Suprapubic skin (tissue), 4 donors: Measurements from ENCODE around the gene WSB2. TPM values are rescaled to one million over a fixed set of nuclear protein-coding genes. Genes with fewer than 3 reads are reported as not detected.

Experiments
- DNase-seq, 2 donors: peaks; one replicate each; pipeline ENCODE4 v3.0.0-alpha.2; 2019; ENCODE audit warnings: low spot score in 2 of 2
- H3K27ac ChIP-seq: fragments of 200-600 bp; sonication (generic); one replicate; pipeline ENCODE4 v1.5.1; 2019
- H3K27me3 ChIP-seq: fragments of 200-600 bp; sonication (generic); one replicate; pipeline ENCODE4 v1.5.1; 2019
- H3K36me3 ChIP-seq: fragments of 200-600 bp; sonication (generic); one replicate; pipeline ENCODE4 v1.5.1; 2019
- H3K4me1 ChIP-seq: fragments of 200-600 bp; sonication (generic); one replicate; pipeline ENCODE4 v1.5.1; 2019
- H3K4me3 ChIP-seq: fragments of 200-600 bp; sonication (generic); one replicate; pipeline ENCODE4 v1.5.1; 2019; ENCODE audit warnings: mild to moderate bottlenecking
- H3K9me3 ChIP-seq: fragments of 200-600 bp; sonication (generic); one replicate; pipeline ENCODE4 v1.5.1; 2019
- CTCF ChIP-seq, 2 donors: fragments of 200-600 bp in 1 of 2; fragments of 450-650 bp in 1 of 2; sonication (generic) in 1 of 2; IDR thresholded peaks; one replicate each; pipeline ENCODE4 v1.5.1; 2016 to 2019; ENCODE audit warnings: antibody characterized with exemption in 2 of 2, mild to moderate bottlenecking in 1 of 2, moderate library complexity in 1 of 2
- EP300 ChIP-seq: sonication (generic); formaldehyde crosslinking; IDR thresholded peaks from one replicate; pipeline ENCODE4 v1.6.1; 2017; ENCODE audit warnings: antibody characterized with exemption
- POLR2A ChIP-seq, 2 donors: fragments of 450-650 bp; IDR thresholded peaks; one replicate each; pipeline ENCODE4 v1.6.1; 2017; ENCODE audit warnings: antibody characterized with exemption in 2 of 2, mild to moderate bottlenecking in 2 of 2, moderate library complexity in 2 of 2
- POLR2AphosphoS5 ChIP-seq, 3 donors: sonication (generic); formaldehyde crosslinking; IDR thresholded peaks; one replicate each; pipeline ENCODE4 v1.6.1; 2017; ENCODE audit warnings: antibody characterized with exemption in 3 of 3
- WGBS: methylation state at CpG from one replicate; pipeline ENCODE4 v1.1.5; 2018; 5-methylcytosine and 5-hydroxymethylcytosine counted together
- total RNA-seq, 4 donors: library from RNA; depleted of rRNA; stranded (reverse); fragments of >200 nt; gene quantifications; one replicate each; pipeline ENCODE4 v1.1.0, GENCODE V29; 2016

Gene WSB2
- total RNA-seq, 4 donors from 2014 or later: 46.0 to 74.3 (median 60.7) TPM

DNA sequence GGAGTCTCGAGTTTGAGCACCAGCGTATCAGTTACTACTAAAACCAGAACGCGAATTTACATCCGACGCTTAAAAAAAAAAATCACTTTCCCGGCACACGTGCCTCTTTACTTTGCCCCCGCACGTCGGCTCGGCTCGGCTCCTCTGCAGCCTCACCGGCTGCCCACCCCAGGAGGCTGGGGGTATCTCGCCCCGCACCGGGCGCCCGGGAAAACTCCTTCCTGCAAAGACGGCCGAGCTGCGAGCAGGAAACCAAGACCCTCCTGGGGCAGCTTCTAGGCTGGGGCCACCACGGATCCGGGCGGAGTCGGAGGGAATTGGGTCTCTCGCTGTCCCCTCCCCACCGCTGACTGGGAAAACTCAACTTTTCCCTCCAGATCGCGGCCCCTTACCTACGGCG lies 42.2 kb upstream of the WSB2 start:
- Histone ChIP-seq H3K4me1 (peaks cover 20% of the 10 kb centered on the region), H3K4me3 (peak overlapping the region; percentile 76), H3K36me3 (no peaks in the 10 kb centered on the region), H3K9me3 (no peaks in the 10 kb centered on the region), H3K27ac (peak overlapping the region; percentile 76), H3K27me3 (no peaks in the 10 kb centered on the region)
- TF ChIP-seq CTCF (IDR thresholded peaks at IDR 0.05) (no peak), POLR2A (IDR thresholded peaks at IDR 0.05) (no peak), POLR2AphosphoS5 (IDR thresholded peaks at IDR 0.05) (no peak), EP300 (no peak)
- under 1% methylated on average over 32 of the region's 32 CpGs for WGBS
- DNase-seq: peak; percentile 69 to 79

DNA sequence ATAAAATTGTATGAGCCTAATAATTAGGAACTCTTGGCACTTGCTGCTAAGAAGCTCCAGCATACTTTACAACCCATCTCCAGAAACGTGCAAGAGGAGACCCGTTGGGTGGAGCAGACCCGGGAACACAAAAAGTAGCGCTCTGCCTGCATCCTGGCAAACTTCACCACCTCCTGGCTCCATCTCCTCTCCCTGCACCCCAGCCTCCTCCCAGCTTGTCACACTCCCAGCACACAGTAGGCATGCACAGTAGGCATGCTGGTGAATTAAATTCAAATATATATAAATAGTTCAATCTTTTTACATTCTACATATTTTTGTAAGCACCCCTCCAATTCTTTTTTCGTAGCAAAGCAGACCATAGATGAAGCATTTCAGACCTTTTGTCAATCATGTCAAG lies 41.6 kb upstream of the WSB2 start:
- TF ChIP-seq CTCF (IDR thresholded peaks at IDR 0.05) (no peak), POLR2AphosphoS5 (IDR thresholded peaks at IDR 0.05) (no peak), POLR2A (IDR thresholded peaks at IDR 0.05) (no peak)
- WGBS: 29% methylated on average over 5 of the region's 5 CpGs
- H3K4me3 ChIP-seq: peak overlapping the region; percentile 76
- no peaks in the 10 kb centered on the region for H3K36me3 ChIP-seq
- peaks cover 20% of the 10 kb centered on the region for H3K4me1 ChIP-seq
- no peaks in the 10 kb centered on the region for H3K27me3 ChIP-seq
- no peak for DNase-seq
- no peaks in the 10 kb centered on the region for H3K9me3 ChIP-seq
- no peak overlapping the region for H3K27ac ChIP-seq

GRCh38 chr12:118102070-118102469 lies 41.1 kb upstream of the WSB2 start:
- TF ChIP-seq CTCF (IDR thresholded peaks at IDR 0.05): no peak
- no peak for TF ChIP-seq POLR2A (IDR thresholded peaks at IDR 0.05)
- TF ChIP-seq EP300: no peak
- no peak for TF ChIP-seq POLR2AphosphoS5 (IDR thresholded peaks at IDR 0.05)
- WGBS: 72% methylated on average over 6 of the region's 6 CpGs
- H3K4me3 ChIP-seq: no peak overlapping the region

GRCh38 chr12:118101051-118101450 lies 40.1 kb upstream of the WSB2 start:
- TF ChIP-seq POLR2A (IDR thresholded peaks at IDR 0.05): no peak
- DNase-seq: no peak

More at GRCh38 chr12:118102070-118102469, 41.1 kb upstream of the WSB2 start:
- H3K4me1 ChIP-seq: peaks cover 20% of the 10 kb centered on the region
- no peak for DNase-seq
- no peaks in the 10 kb centered on the region for H3K9me3 ChIP-seq
- H3K27ac ChIP-seq: no peak overlapping the region
- H3K27me3 ChIP-seq: no peaks in the 10 kb centered on the region
- no peaks in the 10 kb centered on the region for H3K36me3 ChIP-seq

GRCh38 chr12:118098911-118099671 lies 38.1 kb upstream of the WSB2 start:
- Histone ChIP-seq H3K36me3 (no peaks in the 10 kb centered on the region), H3K4me3 (no peak overlapping the region), H3K4me1 (peaks cover 14% of the 10 kb centered on the region), H3K9me3 (no peaks in the 10 kb centered on the region), H3K27me3 (no peaks in the 10 kb centered on the region), H3K27ac (no peak overlapping the region)
- 69% methylated on average over 12 of the region's 12 CpGs for WGBS
- DNase-seq: no peak
- TF ChIP-seq POLR2AphosphoS5 (IDR thresholded peaks at IDR 0.05) (no peak), EP300 (no peak), POLR2A (IDR thresholded peaks at IDR 0.05) (no peak), CTCF (IDR thresholded peaks at IDR 0.05) (no peak)

More at GRCh38 chr12:118101051-118101450, 40.1 kb upstream of the WSB2 start:
- no peak overlapping the region for H3K4me3 ChIP-seq
- no peaks in the 10 kb centered on the region for H3K36me3 ChIP-seq
- WGBS: 79% methylated on average over 3 of the region's 3 CpGs
- peaks cover 20% of the 10 kb centered on the region for H3K4me1 ChIP-seq
- H3K27me3 ChIP-seq: no peaks in the 10 kb centered on the region
- no peak overlapping the region for H3K27ac ChIP-seq
- no peaks in the 10 kb centered on the region for H3K9me3 ChIP-seq
